H9 (cell line): ENCODE results near the gene RASL10B. TPM values are rescaled to one million over a fixed set of nuclear protein-coding genes. Genes with fewer than 3 reads are reported as not detected.
A peak's percentile ranks its signal among the peaks of the same experiment; 100 is the strongest.

Experiments
- DNase-seq: peaks from one replicate; pipeline ENCODE4 v3.0.0-alpha.2; 2017
- H2AFZ ChIP-seq: one replicate; pipeline ENCODE4 v1.6.1; 2013; ENCODE audit warnings: mild to moderate bottlenecking, low read length, control low read depth, moderate library complexity
- H2AK5ac ChIP-seq: 2 replicates; pipeline ENCODE4 v1.6.1; 2013; ENCODE audit warnings: low read length, control low read depth, mixed read lengths; ENCODE audit not compliant: insufficient read length
- H2BK120ac ChIP-seq: one replicate; pipeline ENCODE4 v1.6.1; 2013; ENCODE audit warnings: low read depth, mild to moderate bottlenecking, low read length, control low read depth, inconsistent platforms; ENCODE audit not compliant: poor library complexity, severe bottlenecking
- H2BK12ac ChIP-seq: 2 replicates; pipeline ENCODE4 v1.6.1; 2013; ENCODE audit warnings: low read length, control low read depth, mixed read lengths, low read depth; ENCODE audit not compliant: insufficient read length
- H2BK15ac ChIP-seq: 2 replicates; pipeline ENCODE4 v1.6.1; 2013; ENCODE audit warnings: low read depth, low read length, control low read depth
- H2BK20ac ChIP-seq: one replicate; pipeline ENCODE4 v1.6.1; 2013; ENCODE audit warnings: low read depth, mild to moderate bottlenecking, low read length, control low read depth, inconsistent platforms; ENCODE audit not compliant: poor library complexity, severe bottlenecking
- H2BK5ac ChIP-seq: 2 replicates; pipeline ENCODE4 v1.6.1; 2013; ENCODE audit warnings: low read length, control low read depth, mixed read lengths; ENCODE audit not compliant: insufficient read length
- H3K14ac ChIP-seq: 2 replicates; pipeline ENCODE4 v1.6.1; 2013; ENCODE audit warnings: low read length, control low read depth; ENCODE audit not compliant: insufficient read depth
- H3K18ac ChIP-seq: 2 replicates; pipeline ENCODE4 v1.6.1; 2013; ENCODE audit warnings: low read depth, mild to moderate bottlenecking, mixed read lengths, low read length, control low read depth; ENCODE audit not compliant: insufficient read length
- H3K23ac ChIP-seq: 2 replicates; pipeline ENCODE4 v1.6.1; 2013; ENCODE audit warnings: low read length, control low read depth, mixed read lengths, low read depth; ENCODE audit not compliant: insufficient read length
- H3K23me2 ChIP-seq: 2 replicates; pipeline ENCODE4 v1.6.1; 2013; ENCODE audit warnings: low read depth, mild to moderate bottlenecking, mixed read lengths, low read length, control low read depth; ENCODE audit not compliant: insufficient read length, poor library complexity, severe bottlenecking
- H3K27ac ChIP-seq: 2 replicates; pipeline ENCODE4 v1.5.1; 2013; ENCODE audit warnings: low read length, control low read depth, mixed read lengths, low read depth; ENCODE audit not compliant: insufficient read length
- H3K27me3 ChIP-seq: 2 replicates; pipeline ENCODE4 v1.6.1; 2013; ENCODE audit warnings: low read length, control low read depth, inconsistent platforms; ENCODE audit not compliant: insufficient read depth
- H3K4ac ChIP-seq: 2 replicates; pipeline ENCODE4 v1.6.1; 2013; ENCODE audit warnings: low read depth, mild to moderate bottlenecking, control low read depth, inconsistent platforms, low read length, moderate library complexity
- H3K4me1 ChIP-seq: 2 replicates; pipeline ENCODE4 v1.6.1; 2013; ENCODE audit warnings: low read length, control low read depth, inconsistent platforms; ENCODE audit not compliant: insufficient read depth
- H3K4me2 ChIP-seq: 2 replicates; pipeline ENCODE4 v1.6.1; 2013; ENCODE audit warnings: low read length, control low read depth, mixed read lengths; ENCODE audit not compliant: insufficient read length, insufficient read depth
- H3K56ac ChIP-seq: 2 replicates; pipeline ENCODE4 v1.6.1; 2013; ENCODE audit warnings: low read depth, mild to moderate bottlenecking, mixed read lengths, low read length, control low read depth; ENCODE audit not compliant: insufficient read length
- H3K79me1 ChIP-seq: 2 replicates; pipeline ENCODE4 v1.6.1; 2013; ENCODE audit warnings: low read depth, mild to moderate bottlenecking, moderate library complexity, low read length, control low read depth, inconsistent platforms; ENCODE audit not compliant: insufficient read depth, poor library complexity, severe bottlenecking
- H3K79me2 ChIP-seq: 2 replicates; pipeline ENCODE4 v1.6.1; 2013; ENCODE audit warnings: low read length, control low read depth, inconsistent platforms; ENCODE audit not compliant: insufficient read depth
- H3K9ac ChIP-seq: 2 replicates; pipeline ENCODE4 v1.6.1; 2013; ENCODE audit warnings: low read length, control low read depth, mixed read lengths; ENCODE audit not compliant: insufficient read length; ENCODE audit errors: extremely low read depth
- H3K9me3 ChIP-seq: one replicate; pipeline ENCODE4 v1.6.1; 2013; ENCODE audit warnings: low read depth, low read length, inconsistent platforms; ENCODE audit not compliant: control insufficient read depth
- H3T11ph ChIP-seq: one replicate; pipeline ENCODE4 v1.6.1; 2013; ENCODE audit warnings: mild to moderate bottlenecking, low read length, control low read depth, inconsistent platforms
- H4K20me1 ChIP-seq: one replicate; pipeline ENCODE4 v1.6.1; 2013; ENCODE audit not compliant: control insufficient read depth, insufficient read length, insufficient read depth
- H4K5ac ChIP-seq: 2 replicates; pipeline ENCODE4 v1.6.1; 2013; ENCODE audit warnings: low read depth, mild to moderate bottlenecking, mixed read lengths, low read length, control low read depth; ENCODE audit not compliant: insufficient read length
- H4K8ac ChIP-seq: replicated peaks from 2 replicates; pipeline ENCODE4 v1.6.1; 2013; ENCODE audit warnings: low read length, control low read depth, mixed read lengths, low read depth; ENCODE audit not compliant: insufficient read length
- H4K91ac ChIP-seq: 2 replicates; pipeline ENCODE4 v1.6.1; 2013; ENCODE audit warnings: low read depth, mild to moderate bottlenecking, moderate library complexity, mixed read lengths, low read length, control low read depth; ENCODE audit not compliant: insufficient read length
- H3K27ac Mint-ChIP-seq, 3 experiments: 2 replicates in 2 of 3; 3 replicates in 1 of 3; pipeline ENCODE4 v1.8.0; 2020 to 2021; ENCODE audit warnings: mixed read lengths in 3 of 3, mild to moderate bottlenecking in 1 of 3, moderate library complexity in 1 of 3
- H3K27me3 Mint-ChIP-seq: 2 replicates; pipeline ENCODE4 v1.8.0; 2021; ENCODE audit warnings: low read depth, mild to moderate bottlenecking, moderate library complexity, mixed read lengths
- H3K36me3 Mint-ChIP-seq, 3 experiments: 2 replicates in 2 of 3; 3 replicates in 1 of 3; pipeline ENCODE4 v1.8.0; 2020 to 2021; ENCODE audit warnings: low read depth in 3 of 3, mixed read lengths in 3 of 3; ENCODE audit not compliant: insufficient read depth in 1 of 3
- H3K4me1 Mint-ChIP-seq, 2 experiments: 2 replicates each; pipeline ENCODE4 v1.8.0; 2020; ENCODE audit warnings: mixed read lengths in 2 of 2
- H3K4me3 Mint-ChIP-seq, 2 experiments: 2 replicates in 1 of 2; 3 replicates in 1 of 2; pipeline ENCODE4 v1.8.0; 2020 to 2021; ENCODE audit warnings: mild to moderate bottlenecking in 2 of 2, mixed read lengths in 2 of 2, moderate library complexity in 1 of 2
- H3K9me3 Mint-ChIP-seq, 2 experiments: 2 replicates in 1 of 2; 3 replicates in 1 of 2; pipeline ENCODE4 v1.8.0; 2020; ENCODE audit warnings: mild to moderate bottlenecking in 2 of 2, mixed read lengths in 2 of 2, moderate library complexity in 1 of 2
- CTCF ChIP-seq: fragments of 200-600 bp; sonication (generic); conservative IDR thresholded peaks from 3 replicates; pipeline ENCODE4 v1.8.0; 2021; ENCODE audit warnings: antibody characterized with exemption, mild to moderate bottlenecking
- WGBS: extraction: QIAGEN DNeasy Blood & Tissue Kit; methylation state at CpG from one replicate; pipeline ENCODE4 v1.1.7; 2013; ENCODE audit warnings: missing lambda C conversion rate, low lambda C conversion rate, mixed read lengths; ENCODE audit not compliant: insufficient read length; ENCODE audit errors: extremely low coverage; 5-methylcytosine and 5-hydroxymethylcytosine counted together
- total RNA-seq: library from RNA; stranded (reverse); gene quantifications from 2 replicates; pipeline ENCODE4 v1.2.1, GENCODE V29; 2021

The RASL10B gene
- total RNA-seq, 1 experiment from 2014 or later: 15.9 TPM

GRCh38 chr17:35732806-35733136 lies 1.3 kb downstream of the RASL10B start:
- no peak overlapping the region for H2BK15ac ChIP-seq
- no peak overlapping the region for H2BK20ac ChIP-seq
- H2BK12ac ChIP-seq: no peak overlapping the region
- no peak overlapping the region for H2AFZ ChIP-seq
- H4K8ac ChIP-seq: no peak overlapping the region
- no peak overlapping the region for H3T11ph ChIP-seq
- H3K9ac ChIP-seq: no peak overlapping the region
- no peaks in the 10 kb centered on the region for H4K20me1 ChIP-seq
- no peak overlapping the region for H3K4ac ChIP-seq
- WGBS: no CpG with 5 or more reads among the region's 1 CpG
- peaks cover 29 to 37% of the 10 kb centered on the region in 2 experiments for H3K4me1 Mint-ChIP-seq
- H3K23me2 ChIP-seq: peaks cover 6% of the 10 kb centered on the region
- no peak overlapping the region for H4K5ac ChIP-seq
- no peaks in the 10 kb centered on the region for H3K9me3 Mint-ChIP-seq
- H3K4me3 Mint-ChIP-seq: peak overlapping the region; percentile 81 to 92
- no peak overlapping the region for H4K91ac ChIP-seq
- H3K4me2 ChIP-seq: peak overlapping the region; percentile 70
- no peak overlapping the region for H3K27ac Mint-ChIP-seq
- H3K9me3 ChIP-seq: no peaks in the 10 kb centered on the region
- no peak overlapping the region for H2AK5ac ChIP-seq
- no peak for TF ChIP-seq CTCF
- no peak overlapping the region for H3K56ac ChIP-seq
- peaks cover 3% of the 10 kb centered on the region; the same call in 1 of the 2 replicates for H3K4me1 ChIP-seq
- no peaks in the 10 kb centered on the region; a peak in 1 of 7 replicates for H3K36me3 Mint-ChIP-seq
- no peak overlapping the region for H3K23ac ChIP-seq
- H3K79me2 ChIP-seq: no peaks in the 10 kb centered on the region
- H3K14ac ChIP-seq: no peak overlapping the region
- H3K27me3 ChIP-seq: no peaks in the 10 kb centered on the region
- H3K18ac ChIP-seq: no peak overlapping the region
- peaks cover 33% of the 10 kb centered on the region for H3K27me3 Mint-ChIP-seq
- H3K27ac ChIP-seq: no peak overlapping the region
- no peak for DNase-seq
- no peaks in the 10 kb centered on the region for H3K79me1 ChIP-seq
- no peak overlapping the region for H2BK120ac ChIP-seq
- H2BK5ac ChIP-seq: no peak overlapping the region
